ENCODE results near the gene ACVRL1.

Gene ACVRL1

DNA sequence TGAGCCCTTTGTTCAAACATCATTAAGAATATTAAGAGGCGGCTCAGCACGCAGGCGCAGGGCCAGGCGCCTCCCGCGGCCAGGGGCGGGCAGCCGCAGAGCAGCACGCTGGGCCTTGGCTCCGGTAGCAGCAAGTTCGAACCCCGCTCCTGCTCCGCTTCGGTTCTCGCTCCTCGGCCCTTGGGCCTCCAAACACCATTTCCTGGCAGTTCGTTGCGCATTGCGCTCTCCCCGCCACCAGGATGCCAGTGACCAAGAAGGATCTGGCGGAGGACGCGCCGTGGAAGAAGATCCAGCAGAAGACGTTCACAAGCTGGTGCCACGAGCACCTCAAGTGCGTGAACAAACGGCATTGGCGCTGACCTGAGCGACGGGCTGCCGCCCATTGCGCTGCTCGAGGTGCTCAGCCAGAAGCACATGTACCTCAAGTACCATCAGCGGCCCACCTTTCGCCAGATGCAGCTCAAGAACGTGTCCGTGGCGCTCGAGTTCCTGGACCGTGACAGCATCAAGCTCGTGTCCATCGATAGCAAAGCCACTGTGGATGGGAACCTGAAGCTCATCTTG lies 6.9 kb upstream of the ACVRL1 start:
- DNase-seq, result no peak

DNA sequence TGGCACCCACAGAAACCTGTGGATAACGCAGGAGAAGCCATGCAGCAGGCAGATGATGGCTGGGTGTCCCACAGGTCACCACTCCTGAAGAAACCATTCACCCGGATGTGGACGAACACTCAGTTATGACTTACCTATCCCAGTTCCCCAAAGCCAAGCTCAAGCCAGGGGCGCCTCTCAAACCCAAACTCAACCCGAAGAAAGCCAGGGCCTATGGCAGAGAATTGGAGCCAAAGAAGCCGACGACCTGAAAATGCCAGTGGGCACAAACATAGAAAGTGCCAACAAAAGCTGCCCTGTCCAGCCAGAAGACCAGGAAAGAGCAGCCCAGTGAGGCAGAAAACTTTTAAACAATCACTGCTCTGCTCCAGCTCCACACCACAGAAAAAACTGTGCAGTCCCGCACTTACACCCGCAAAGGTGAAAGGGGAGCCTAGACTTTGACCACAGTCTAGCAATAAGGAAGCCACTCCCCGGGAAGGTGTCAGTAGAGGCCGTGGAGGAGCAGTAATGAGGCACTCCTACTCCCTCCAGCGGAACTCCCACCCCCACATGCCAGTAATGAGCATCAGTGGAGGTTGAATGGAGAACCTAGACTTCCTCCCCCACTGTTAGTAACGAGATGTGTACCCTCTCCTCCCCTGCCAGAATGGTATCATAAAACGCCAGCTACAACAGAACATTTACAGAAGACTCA lies 6.0 kb upstream of the ACVRL1 start:
- DNase-seq, result no peak

DNA sequence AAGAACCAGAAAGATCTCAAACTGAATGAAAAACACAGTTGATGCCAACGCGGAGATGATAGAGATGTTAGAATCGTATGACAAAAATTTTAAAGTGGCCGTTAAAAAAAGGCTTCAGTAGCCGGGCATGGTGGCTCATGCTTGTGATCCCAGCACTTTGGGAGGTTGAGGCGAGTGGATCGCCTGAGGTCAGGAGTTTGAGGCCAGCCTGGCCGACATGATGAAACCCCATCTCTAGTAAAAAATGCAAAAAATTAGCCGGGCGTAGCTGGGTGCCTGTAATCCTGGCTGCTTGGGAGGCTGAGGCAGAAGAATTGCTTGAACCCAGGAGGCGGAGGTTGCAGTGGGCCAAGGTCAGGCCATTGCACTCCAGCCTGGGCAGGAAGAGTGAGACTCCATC lies 5.4 kb upstream of the ACVRL1 start:
- no peak for DNase-seq

DNA sequence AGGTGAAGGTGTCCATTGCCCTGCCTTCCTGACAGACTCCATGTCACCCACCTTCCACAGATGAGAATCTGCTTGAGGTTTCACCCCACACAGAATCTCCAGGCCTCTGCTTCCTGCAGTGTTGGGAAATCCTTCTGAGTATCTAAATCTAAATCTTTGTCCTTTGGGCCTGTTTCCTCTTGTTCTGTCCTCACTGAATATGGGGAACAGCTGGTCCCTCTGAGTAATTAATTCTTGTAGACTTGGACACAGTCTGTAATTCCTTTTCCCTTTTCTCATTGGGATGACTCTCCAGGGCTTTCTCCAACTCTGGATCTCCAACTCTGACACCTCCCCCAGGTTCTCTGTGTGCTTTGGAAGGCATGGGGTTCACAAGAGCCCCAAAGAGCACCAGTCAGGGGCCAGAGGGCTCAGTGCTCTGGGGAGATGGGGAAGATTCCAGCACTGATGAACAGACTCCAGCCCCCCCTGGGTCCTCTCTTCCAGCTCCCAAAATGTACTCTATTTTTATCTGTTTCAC lies 2.3 kb upstream of the ACVRL1 start:
- DNase-seq, result no peak

DNA sequence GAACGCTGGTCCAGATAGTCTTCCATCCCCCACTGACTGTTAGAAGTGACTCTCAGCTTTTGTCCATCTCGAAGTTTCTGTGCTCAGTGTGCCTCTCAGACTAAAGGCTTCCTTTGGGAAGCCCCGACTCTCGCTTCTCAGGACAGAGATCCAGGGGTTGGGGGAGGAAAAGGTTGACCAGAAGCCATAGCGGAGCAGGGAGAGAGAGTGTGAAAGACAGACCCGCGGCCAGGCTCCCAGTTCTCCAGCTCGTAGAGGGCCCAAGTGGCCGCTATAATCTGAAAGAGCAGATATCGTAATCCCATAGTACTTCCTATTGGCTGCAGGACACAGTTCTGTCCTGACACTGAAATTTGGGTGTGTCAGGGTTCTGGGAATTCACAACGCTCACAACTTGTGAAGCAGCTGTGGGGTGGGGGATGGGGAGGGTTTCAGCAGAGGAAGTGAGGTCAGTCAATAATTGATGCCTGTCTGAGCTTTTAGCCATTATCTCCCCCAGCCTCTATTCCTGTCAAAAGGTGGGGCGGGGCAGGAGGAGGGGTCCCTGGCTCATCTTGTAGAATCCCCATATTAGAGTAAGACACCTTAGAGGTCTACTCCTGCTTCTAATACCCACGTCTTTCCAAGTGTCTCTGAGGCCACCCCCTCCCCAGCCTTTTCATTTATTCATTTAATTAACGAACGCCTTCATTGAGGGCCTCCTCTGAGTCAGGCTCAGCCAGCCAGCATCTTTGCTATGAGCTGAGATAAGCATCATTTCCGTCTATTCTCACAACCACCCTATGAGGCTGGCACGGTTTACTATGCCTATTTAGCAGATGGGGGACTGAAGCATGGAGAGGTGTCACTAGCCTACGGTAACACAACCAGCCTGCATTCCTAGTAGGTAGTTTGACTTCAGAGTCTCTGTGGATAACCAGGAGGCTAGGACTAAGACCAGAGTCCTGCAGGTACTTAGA lies 1.6 kb upstream of the ACVRL1 start:
- DNase-seq, result no peak

DNA sequence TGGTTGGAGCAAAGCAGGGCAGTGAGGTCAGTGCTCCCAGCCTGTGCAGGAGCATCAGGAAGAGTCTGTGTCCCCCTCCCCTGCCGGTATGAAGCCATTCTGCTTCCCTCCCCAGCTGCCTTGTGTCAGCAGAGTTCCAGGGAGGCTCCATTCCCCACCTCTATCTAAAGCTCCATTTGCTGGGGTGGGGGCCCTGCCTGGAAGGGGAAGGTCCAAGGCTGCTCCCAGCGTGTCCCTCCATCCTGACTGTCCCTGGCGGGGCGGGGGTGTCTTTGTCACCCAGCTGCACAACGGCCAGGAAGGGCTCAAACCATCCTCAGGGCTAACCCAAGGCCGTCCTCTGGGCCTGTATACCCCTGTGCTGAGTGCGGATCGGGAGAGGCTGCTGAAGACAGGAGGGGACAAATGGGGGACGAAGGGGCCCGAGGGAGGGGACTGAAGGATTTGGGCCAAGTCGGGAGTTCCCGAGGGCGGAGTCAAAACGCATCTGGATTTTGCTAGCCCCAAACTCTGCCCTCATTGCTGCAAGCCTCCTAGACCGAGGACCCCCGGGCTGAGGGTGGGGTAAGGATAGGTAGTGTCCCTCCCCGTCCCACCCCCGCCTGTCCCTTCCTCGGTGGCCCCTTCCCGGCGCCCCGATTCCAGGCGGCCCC lies 748 bp upstream of the ACVRL1 start:
- DNase-seq, result no peak

DNA sequence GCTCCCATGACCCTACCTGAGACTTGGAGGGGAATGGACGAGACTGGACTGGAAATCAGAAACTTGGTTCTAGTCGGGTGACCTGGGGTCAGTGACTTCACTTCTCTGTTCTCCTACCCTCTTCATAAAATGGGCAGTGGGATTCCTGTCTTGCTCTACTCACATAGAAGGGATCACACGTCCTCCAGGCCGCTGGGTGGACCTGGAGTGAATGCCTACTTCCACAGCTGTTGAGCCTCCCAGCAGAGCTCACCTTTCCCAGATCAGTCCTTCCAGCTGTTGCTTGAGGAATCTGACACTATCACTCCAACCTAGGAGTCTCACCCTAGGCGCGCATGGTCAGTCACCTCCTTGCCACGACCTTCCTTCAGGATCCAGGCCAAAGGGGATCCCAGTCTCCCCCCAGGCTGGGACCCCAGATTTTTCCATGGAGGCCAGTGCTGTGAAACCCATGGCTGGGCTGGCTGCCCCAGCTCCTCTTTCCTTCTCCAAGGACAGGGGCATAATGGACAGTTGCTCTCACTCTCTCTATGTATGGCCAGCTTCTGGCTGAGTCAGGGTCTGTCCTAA lies 637 bp downstream of the ACVRL1 start:
- DNase-seq, result no peak

DNA sequence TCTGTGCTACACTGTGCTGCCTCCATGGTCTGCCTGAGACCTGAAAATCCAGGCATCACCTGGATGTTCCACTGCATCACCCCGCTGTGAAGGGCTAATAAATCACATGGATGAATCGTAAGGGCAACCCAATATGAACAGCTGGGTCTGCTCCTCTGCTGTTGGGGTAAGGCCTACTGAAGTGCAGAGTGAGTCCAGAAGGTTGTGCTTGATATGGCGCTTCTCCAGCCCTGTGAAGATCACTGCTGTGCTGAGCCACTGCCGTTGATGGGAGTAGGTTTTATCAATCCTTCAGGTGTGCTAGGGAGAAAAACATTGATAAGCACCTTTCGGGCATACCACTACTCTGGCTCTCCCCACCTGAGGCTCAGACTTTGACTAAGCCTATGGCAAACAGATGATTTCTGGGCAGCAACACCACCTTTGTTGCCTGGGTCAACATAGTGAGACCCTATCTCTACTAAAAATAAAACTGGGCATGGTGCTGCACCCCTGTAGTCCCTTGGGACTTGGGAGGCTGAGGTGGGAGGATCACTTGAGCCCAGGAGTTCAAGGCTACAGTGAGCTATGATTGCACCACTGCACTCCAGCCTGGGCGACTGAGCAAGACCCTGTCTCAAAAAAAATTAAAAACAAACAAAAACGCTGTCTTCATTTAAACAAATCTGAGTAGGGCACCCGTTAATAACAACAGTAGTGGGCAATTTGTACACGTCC lies 1.7 kb downstream of the ACVRL1 start:
- no peak for DNase-seq

DNA sequence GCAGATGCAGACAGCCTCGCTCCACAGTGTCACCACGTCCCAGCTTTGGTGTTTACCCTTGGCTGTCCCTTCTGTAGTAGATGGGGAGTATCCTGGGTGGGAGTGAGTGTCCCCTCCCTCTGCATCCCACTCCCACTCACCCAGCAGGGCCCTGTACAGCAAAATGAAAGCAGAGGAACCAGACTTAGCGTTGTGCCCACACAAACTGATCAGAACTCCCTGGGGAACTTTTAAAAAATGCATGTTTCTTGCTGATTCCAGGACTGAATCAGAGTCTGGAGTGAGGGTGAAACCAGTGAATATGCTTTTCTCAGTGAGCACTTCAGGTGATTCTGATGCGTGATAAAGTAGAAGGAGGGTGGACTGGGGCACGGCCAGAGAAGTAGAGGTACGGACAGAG lies 2.9 kb downstream of the ACVRL1 start:
- DNase-seq, result no peak

DNA sequence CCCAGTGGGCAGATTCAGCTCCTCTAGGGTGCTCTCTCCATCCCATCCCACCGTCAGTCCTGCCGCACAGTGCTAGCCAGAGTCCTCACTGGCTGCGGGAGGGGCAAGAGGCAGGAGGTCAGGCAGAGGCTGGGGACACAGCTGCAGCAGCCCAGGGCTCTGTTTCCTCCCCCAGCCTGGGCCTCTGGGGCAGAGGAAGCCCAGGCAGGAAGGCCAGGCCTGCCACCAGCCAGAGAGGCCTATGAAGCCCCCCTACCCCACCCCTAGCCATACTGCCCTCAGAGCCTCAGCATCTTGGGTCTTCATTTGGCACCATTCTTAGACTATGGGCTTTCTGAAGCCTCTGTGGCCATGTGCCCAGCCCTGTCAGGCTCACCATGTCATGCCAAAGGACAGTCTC lies 3.4 kb downstream of the ACVRL1 start:
- DNase-seq, result no peak

DNA sequence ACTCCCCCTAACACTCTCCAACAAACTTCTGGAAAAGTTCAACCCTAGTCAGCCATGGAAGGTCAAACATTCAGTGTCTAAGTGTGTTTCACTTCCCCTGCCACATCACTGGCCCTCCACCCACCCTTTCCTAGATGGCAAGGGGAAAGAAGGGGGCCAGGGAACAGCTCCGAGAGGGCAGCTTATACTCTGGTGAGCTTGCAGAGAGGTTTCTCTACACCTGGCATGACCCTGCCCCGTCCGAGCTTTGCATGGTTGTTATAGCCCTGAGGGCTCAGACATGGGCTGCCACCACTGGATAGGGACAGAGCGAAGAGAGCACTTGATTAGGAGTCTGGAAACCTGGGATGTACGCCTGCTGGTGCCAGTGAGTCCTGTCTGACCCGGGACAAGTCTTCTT lies 4.0 kb downstream of the ACVRL1 start:
- no peak for DNase-seq

DNA sequence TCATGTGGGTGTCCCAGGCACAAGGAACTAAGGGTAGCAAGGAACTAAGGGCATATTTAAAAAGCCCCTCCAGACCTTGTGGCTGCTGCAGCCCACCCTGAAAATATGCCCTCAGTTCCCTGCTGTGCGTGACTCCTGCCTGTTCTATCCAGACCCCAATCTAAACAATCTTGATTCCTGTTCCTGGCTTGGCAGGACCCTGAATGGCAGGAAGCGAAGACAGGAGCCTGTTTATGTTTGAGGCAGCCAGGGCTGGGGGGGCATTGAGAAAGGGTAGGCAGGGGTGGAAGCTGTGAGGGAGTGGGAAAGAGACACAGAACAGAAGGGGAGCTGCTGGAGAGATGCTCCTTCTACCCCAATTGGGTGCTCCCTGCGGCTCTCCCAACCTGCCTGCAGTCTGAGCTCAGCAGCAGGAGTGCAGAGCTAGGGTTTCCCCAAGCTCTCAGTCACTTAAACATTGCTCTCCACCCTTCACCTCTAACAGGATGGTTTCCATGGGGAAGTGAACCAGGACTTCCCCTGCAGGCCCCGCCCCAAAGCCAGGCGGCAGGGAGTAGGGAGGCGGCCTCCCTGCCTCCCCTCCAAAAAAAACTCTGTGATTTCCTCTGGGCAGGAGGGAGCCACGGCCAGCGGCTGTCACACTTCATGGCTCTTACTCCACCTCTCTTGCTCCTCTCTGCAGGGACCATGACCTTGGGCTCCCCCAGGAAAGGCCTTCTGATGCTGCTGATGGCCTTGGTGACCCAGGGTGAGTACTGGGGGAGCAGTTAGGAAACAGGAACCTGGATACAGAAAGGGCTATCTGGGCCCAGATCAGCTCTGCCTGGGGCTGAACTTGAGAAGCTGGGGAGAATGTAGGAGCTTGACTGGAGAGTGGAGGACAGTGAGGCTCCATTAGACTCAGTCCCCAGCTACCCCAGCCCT lies 4.7 kb downstream of the ACVRL1 start:
- no peak for DNase-seq

DNA sequence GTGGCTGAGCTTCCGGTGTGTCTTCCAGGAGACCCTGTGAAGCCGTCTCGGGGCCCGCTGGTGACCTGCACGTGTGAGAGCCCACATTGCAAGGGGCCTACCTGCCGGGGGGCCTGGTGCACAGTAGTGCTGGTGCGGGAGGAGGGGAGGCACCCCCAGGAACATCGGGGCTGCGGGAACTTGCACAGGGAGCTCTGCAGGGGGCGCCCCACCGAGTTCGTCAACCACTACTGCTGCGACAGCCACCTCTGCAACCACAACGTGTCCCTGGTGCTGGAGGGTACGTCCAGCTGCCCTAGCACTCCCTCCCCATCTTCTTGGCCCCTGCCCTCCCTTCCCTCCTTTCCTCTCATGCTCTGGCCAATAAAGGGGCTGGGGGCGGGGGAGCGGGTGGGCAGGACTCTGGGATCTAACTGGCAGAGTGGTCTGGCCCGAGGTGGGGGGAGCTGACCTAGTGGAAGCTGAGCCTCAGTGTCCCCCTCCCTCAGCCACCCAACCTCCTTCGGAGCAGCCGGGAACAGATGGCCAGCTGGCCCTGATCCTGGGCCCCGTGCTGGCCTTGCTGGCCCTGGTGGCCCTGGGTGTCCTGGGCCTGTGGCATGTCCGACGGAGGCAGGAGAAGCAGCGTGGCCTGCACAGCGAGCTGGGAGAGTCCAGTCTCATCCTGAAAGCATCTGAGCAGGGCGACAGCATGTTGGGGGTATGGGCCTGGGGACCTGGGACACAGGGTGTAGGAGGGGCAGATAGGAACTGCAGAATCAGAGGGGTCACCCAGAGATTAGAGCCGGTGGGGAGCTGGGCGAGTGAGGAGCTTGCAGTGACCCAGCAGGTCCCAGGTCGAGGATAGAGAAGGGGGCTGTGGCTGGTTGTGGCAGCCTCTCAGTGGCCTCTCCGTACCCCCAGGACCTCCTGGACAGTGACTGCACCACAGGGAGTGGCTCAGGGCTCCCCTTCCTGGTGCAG lies 6.0 kb downstream of the ACVRL1 start:
- no peak for DNase-seq

DNA sequence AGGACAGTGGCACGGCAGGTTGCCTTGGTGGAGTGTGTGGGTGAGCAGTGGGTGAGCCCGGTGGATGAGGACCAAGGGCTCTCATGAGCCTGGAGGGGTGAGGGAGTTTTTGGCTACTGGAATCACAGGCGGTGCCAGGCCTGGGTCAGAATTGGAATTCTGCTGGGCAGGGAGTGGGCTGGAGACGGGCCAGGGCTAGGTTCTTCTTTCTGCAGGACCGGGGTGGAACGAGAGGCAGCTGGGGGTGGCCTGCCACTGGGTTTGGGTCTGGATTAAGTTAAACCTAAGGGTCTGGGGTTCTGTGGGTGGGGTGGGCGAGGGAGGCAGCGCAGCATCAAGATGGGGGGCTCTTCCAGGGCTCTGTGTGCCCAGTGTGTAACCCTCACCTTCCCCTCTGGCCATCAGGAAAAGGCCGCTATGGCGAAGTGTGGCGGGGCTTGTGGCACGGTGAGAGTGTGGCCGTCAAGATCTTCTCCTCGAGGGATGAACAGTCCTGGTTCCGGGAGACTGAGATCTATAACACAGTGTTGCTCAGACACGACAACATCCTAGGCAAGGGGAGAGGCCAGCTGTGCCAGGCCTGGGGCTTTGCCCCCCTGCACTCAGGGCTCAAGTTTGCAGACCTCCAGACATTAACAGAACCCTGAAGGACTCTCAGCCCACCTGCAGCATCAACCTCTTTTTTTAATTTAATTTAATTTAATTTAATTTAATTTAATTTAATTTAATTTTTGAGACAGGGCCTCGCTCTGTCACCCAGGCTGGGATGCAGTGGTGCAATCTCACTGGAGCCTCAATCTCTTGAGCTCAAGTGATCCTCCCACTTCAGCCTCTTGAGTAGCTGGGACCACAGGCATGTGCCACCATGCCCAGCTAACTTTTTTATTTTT lies 7.0 kb downstream of the ACVRL1 start:
- DNase-seq, result no peak

DNA sequence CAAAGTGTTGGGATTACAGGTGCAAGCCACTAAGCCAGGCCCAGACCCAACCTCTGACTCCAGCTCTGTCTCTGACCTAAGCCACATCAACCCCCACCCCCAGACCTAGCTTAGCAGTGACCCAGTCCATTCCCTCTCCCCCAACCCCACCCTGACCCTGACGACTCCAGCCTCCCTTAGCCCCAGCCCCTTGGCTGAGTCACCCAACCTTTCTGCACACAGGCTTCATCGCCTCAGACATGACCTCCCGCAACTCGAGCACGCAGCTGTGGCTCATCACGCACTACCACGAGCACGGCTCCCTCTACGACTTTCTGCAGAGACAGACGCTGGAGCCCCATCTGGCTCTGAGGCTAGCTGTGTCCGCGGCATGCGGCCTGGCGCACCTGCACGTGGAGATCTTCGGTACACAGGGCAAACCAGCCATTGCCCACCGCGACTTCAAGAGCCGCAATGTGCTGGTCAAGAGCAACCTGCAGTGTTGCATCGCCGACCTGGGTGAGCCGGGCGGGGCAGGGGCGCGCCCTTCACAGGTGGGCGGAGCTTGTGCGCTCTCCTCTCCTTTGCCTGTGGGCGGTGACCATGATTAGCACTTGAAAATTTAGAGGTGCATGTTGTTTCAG lies 7.8 kb downstream of the ACVRL1 start:
- DNase-seq, result no peak

DNA sequence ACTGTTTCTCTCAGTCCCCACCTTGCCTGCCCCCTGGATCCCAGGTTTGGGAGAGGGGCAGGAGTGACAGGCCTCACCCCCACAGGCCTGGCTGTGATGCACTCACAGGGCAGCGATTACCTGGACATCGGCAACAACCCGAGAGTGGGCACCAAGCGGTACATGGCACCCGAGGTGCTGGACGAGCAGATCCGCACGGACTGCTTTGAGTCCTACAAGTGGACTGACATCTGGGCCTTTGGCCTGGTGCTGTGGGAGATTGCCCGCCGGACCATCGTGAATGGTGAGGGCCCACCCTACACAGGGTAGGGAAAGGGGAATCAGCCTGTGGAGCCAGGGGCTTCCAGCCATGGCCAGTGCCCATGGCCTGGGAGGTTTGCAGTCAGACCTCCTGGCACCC lies 8.6 kb downstream of the ACVRL1 start:
- DNase-seq, result no peak

DNA sequence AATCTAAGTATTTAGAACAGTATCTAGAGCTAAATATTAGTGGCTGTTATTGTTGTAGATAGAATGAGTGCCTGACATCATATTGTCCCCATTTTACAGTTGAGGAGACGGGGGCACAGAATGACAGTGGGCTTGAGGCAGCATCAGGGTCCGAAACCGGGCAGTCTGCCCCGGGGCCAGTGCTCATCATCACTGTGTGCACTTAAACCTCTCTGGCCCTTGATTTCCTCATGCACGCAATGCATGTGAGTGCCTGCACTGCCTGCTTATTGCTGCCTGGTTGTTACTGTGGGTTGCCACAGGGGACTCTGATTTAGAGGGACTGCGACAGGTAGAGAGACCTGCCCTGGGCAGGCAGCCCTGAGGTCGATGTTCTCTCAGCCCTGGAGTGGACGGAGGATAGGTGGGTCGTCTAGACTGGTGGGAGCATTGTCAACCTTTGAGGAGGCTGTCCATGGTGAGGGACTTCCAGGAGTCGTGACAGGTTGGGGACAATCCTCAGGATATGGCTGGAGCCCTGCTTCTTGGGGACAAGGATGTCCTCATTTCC lies 9.8 kb downstream of the ACVRL1 start:
- DNase-seq, result no peak
